Caco-2 (cell line): ENCODE results near the gene PTPRN2. TPM values are rescaled to one million over a fixed set of nuclear protein-coding genes. Genes with fewer than 3 reads are reported as not detected.

Experiments used
- BruUV-seq: library from RNA; stranded (reverse); fragments of 400-500 nt; replicated peaks from 2 replicates; lab custom pipeline; 2021; lab: Mats Ljungman, UMichigan
- CTCF ChIA-PET: fragments of 300-600 bp; sonication (Branson Sonifier 250); formaldehyde crosslinking; loops from one replicate; lab custom pipeline; 2022; ENCODE audit warnings: antibody characterized with exemption; lab: Charles Lee
- POLR2A ChIA-PET: fragments of 300-600 bp; sonication (Branson Sonifier 250); formaldehyde crosslinking; loops from one replicate; lab custom pipeline; 2022; ENCODE audit warnings: antibody characterized with exemption; lab: Charles Lee
- DNase-seq, 2 experiments: peaks; one replicate each; pipeline versions ENCODE4 v3.0.0 to v3.0.0-alpha.2; 2020 to 2022
- H3K27me3 ChIP-seq: replicated peaks from 2 replicates; pipeline ENCODE4 v1.6.0; 2011; ENCODE audit warnings: low read length; ENCODE audit not compliant: control insufficient read depth, insufficient read depth
- H3K36me3 ChIP-seq: 2 replicates; pipeline ENCODE4 v1.5.1; 2011; ENCODE audit warnings: low read length; ENCODE audit not compliant: control insufficient read depth, insufficient read depth
- H3K4me1 ChIP-seq: fragments of 250-450 bp; sonication (Bioruptor Pico); 2 replicates; pipeline ENCODE4 v1.5.1; 2020; ENCODE audit warnings: mild to moderate bottlenecking
- H3K4me3 ChIP-seq: 2 replicates; pipeline ENCODE4 v1.5.1; 2011; ENCODE audit warnings: low read depth, mild to moderate bottlenecking, control low read depth, low read length
- H3K9me3 ChIP-seq: fragments of 250-450 bp; sonication (Bioruptor Pico); 2 replicates; pipeline ENCODE4 v1.5.1; 2020; ENCODE audit warnings: mild to moderate bottlenecking, moderate library complexity
- H3K27ac Mint-ChIP-seq: one replicate; pipeline ENCODE4 v1.8.0; 2022; ENCODE audit warnings: mixed read lengths; ENCODE audit not compliant: unreplicated experiment
- H3K27me3 Mint-ChIP-seq: one replicate; pipeline ENCODE4 v1.8.0; 2022; ENCODE audit warnings: mixed read lengths; ENCODE audit not compliant: insufficient read depth, unreplicated experiment
- H3K36me3 Mint-ChIP-seq: one replicate; pipeline ENCODE4 v1.8.0; 2022; ENCODE audit warnings: mild to moderate bottlenecking, mixed read lengths; ENCODE audit not compliant: insufficient read depth, unreplicated experiment
- H3K4me1 Mint-ChIP-seq: one replicate; pipeline ENCODE4 v1.8.0; 2022; ENCODE audit warnings: low read depth, mixed read lengths; ENCODE audit not compliant: unreplicated experiment
- H3K4me3 Mint-ChIP-seq: one replicate; pipeline ENCODE4 v1.8.0; 2022; ENCODE audit warnings: mild to moderate bottlenecking, moderate library complexity, mixed read lengths; ENCODE audit not compliant: unreplicated experiment
- H3K9me3 Mint-ChIP-seq: one replicate; pipeline ENCODE4 v1.8.0; 2022; ENCODE audit warnings: mixed read lengths; ENCODE audit not compliant: unreplicated experiment
- intact Hi-C: fragments of 100-400 bp; cut with micrococcal nuclease; formaldehyde crosslinking; loops from one replicate; pipeline ENCODE4 v1.10.0; 2022; ENCODE audit not compliant: unreplicated experiment
- total RNA-seq: library from RNA; stranded (reverse); gene quantifications from 2 replicates; pipeline ENCODE4 v1.2.3, GENCODE V29; 2022
- TF ChIP-seq, protein P1 (sequence below), 2 experiments: fragments of 200-600 bp in 1 of 2; IDR thresholded peaks; 1 replicate in 1 of 2; 2 replicates in 1 of 2; pipeline versions ENCODE4 v1.5.1 to v1.8.0; 2011 to 2022; ENCODE audit warnings: antibody characterized with exemption in 1 of 2, control low read depth in 1 of 2, inconsistent platforms in 1 of 2, low read depth in 1 of 2, low read length in 1 of 2, mild to moderate bottlenecking in 1 of 2, moderate library complexity in 1 of 2; ENCODE audit not compliant: insufficient read depth in 1 of 2, severe bottlenecking in 1 of 2, unreplicated experiment in 1 of 2

Gene PTPRN2
- total RNA-seq, 1 experiment from 2014 or later = 1.4 TPM

DNA sequence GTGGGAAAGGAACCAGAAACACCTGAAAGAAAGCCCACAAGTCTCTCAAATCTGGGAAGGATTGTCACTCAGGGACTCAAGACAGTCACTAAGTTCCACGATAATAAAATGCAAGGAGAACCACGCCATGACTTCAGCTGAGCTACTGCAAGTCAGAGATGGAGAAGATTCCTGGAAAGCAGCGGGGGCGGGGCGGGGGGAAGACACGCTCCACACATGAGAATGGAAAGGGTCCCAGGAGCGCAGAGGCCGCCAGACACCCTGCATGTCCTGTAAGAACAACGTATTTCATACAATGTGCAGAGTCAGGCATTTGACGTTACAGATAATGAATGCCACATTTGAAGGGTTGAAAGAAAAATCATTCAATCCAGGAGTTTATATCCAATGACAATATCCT, 448.1 kb downstream of the PTPRN2 start:
- no peaks in the 10 kb centered on the region for H3K36me3 Mint-ChIP-seq
- CTCF ChIA-PET = no interaction called here

DNA sequence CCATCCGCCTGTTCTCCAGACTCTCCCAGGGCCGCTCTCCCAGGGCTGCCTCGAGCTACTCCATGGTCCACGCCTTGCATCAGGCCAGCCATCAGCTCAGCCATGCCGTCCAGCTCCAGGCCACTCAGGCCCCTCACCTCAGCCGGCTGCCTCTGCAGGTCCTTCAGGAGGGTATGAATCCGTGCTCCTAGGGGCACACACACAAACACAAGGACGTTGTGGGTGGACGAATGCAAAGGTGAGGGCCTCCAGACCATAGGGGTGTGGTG, 449.4 kb downstream of the PTPRN2 start:
- Histone ChIP-seq H3K36me3 (no peaks in the 10 kb centered on the region), H3K4me1 (no peaks in the 10 kb centered on the region), H3K27me3 (no peaks in the 10 kb centered on the region), H3K4me3 (no peak overlapping the region), H3K9me3 (peaks cover 35% of the 10 kb centered on the region)
- ChIA-PET POLR2A (no interaction called here), CTCF (no interaction called here)
- intact Hi-C loops = no loop called here
- Mint-ChIP-seq H3K27me3 (no peaks in the 10 kb centered on the region), H3K4me1 (no peaks in the 10 kb centered on the region), H3K9me3 (peaks cover 30% of the 10 kb centered on the region), H3K4me3 (no peak overlapping the region), H3K36me3 (no peaks in the 10 kb centered on the region), H3K27ac (no peak overlapping the region)
- TF ChIP-seq, protein P1, sequence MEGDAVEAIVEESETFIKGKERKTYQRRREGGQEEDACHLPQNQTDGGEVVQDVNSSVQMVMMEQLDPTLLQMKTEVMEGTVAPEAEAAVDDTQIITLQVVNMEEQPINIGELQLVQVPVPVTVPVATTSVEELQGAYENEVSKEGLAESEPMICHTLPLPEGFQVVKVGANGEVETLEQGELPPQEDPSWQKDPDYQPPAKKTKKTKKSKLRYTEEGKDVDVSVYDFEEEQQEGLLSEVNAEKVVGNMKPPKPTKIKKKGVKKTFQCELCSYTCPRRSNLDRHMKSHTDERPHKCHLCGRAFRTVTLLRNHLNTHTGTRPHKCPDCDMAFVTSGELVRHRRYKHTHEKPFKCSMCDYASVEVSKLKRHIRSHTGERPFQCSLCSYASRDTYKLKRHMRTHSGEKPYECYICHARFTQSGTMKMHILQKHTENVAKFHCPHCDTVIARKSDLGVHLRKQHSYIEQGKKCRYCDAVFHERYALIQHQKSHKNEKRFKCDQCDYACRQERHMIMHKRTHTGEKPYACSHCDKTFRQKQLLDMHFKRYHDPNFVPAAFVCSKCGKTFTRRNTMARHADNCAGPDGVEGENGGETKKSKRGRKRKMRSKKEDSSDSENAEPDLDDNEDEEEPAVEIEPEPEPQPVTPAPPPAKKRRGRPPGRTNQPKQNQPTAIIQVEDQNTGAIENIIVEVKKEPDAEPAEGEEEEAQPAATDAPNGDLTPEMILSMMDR (IDR thresholded peaks at IDR 0.05; ENCODE audit: insufficient read depth in 1 of 2, low read depth in 1 of 2, low read length in 1 of 2, severe bottlenecking in 1 of 2, unreplicated experiment in 1 of 2) = no peak
- BruUV-seq = no TSS peak
- no peak for DNase-seq

More for the DNA sequence above, 448.1 kb downstream of the PTPRN2 start:
- no peak overlapping the region for H3K4me3 Mint-ChIP-seq
- no peak overlapping the region for H3K27ac Mint-ChIP-seq
- H3K4me3 ChIP-seq = no peak overlapping the region
- no peaks in the 10 kb centered on the region for H3K36me3 ChIP-seq
- H3K9me3 ChIP-seq = peaks cover 45% of the 10 kb centered on the region
- H3K27me3 ChIP-seq = no peaks in the 10 kb centered on the region
- no TSS peak for BruUV-seq
- DNase-seq = no peak
- intact Hi-C loops = no loop called here
- TF ChIP-seq, protein P1 (IDR thresholded peaks at IDR 0.05; ENCODE audit: insufficient read depth in 1 of 2, low read depth in 1 of 2, low read length in 1 of 2, severe bottlenecking in 1 of 2, unreplicated experiment in 1 of 2) = no peak
- no peaks in the 10 kb centered on the region for H3K27me3 Mint-ChIP-seq
- POLR2A ChIA-PET = interaction anchor here (0.6 kb wide), 1 partner anchor 78 kb away, joined by 3 read pairs; no protein-coding TSS in a partner anchor
- H3K4me1 Mint-ChIP-seq = no peaks in the 10 kb centered on the region
- no peaks in the 10 kb centered on the region for H3K4me1 ChIP-seq
- peaks cover 30% of the 10 kb centered on the region for H3K9me3 Mint-ChIP-seq

- intact Hi-C loops = no loop called here
- H3K4me1 Mint-ChIP-seq = no peaks in the 10 kb centered on the region
- TF ChIP-seq, protein P1 (IDR thresholded peaks at IDR 0.05; ENCODE audit: insufficient read depth in 1 of 2, low read depth in 1 of 2, low read length in 1 of 2, severe bottlenecking in 1 of 2, unreplicated experiment in 1 of 2) = no peak
- BruUV-seq = no TSS peak
- no peak for DNase-seq
- no peak overlapping the region for H3K4me3 Mint-ChIP-seq
- no peak overlapping the region for H3K27ac Mint-ChIP-seq
- no peaks in the 10 kb centered on the region for H3K36me3 Mint-ChIP-seq
- Histone ChIP-seq H3K36me3 (no peaks in the 10 kb centered on the region), H3K27me3 (no peaks in the 10 kb centered on the region), H3K4me3 (no peak overlapping the region), H3K9me3 (peaks cover 34% of the 10 kb centered on the region), H3K4me1 (no peaks in the 10 kb centered on the region)
- CTCF ChIA-PET = no interaction called here
- POLR2A ChIA-PET = no interaction called here
- no peaks in the 10 kb centered on the region for H3K27me3 Mint-ChIP-seq
- peaks cover 30% of the 10 kb centered on the region for H3K9me3 Mint-ChIP-seq
Measured at GRCh38 chr7:158137516-158138328, 449.9 kb downstream of the PTPRN2 start.
